UCSD-AML1 (cell line): ENCODE results near the gene HCN2.
A peak's percentile ranks its signal among the peaks of the same experiment; 100 is the strongest.

Source experiments
- DNase-seq: peaks from one replicate; lab custom pipeline; 2025; ENCODE audit not compliant: unreplicated experiment; lab: John Stamatoyannopoulos, UW

The HCN2 gene

DNA sequence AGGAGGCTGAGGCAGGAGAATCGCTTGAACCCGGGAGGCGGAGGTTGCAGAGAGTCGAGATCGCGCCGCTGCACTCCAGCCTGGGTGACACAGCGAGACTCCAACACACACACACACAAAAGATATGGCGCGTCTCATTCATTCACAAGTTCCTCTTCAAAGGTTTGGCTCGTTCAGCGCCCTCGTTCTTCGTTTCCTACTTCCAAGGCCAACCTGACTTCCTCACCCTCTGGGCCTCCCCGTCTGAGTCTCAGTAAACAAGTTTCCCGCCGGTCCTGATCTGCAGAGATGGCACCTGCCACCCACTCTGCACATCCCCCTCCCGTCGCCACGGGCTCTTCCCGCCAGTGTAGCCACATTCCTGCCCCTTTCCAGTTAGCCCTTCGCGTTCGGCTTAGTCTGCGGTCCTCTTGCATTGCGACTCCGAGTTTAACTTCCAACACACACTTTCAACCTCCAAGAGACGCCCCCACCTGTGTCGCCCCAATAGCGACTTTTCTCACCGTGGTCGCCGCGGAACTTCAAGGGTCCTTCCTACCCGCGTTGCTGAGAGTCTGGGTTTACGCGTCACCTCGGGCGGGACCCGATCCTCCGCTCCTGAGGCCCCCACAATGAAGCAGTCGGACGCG, 18.6 kb upstream of the HCN2 start:
- peak; percentile 68 for DNase-seq

DNA sequence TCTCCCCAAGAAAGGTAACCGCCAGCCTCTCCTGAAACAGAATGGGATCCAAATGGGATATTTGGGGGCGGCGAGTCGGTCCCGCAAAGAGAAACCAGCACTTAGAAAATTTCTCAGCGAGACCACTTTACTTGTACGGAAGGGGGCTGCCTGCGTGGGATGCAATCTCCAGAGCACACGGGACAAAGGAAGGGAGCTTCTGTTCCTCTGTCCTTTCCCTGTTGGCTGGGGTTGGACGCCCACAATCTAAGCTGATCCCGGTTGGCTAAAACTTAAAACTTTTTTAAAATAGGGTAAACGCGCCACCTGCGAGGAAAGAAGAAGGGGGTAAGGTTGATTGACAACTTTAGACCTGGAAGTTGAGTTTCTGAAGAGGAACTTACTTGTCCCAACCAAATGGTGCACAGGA, 18.1 kb upstream of the HCN2 start:
- peak; percentile 58 for DNase-seq

DNA sequence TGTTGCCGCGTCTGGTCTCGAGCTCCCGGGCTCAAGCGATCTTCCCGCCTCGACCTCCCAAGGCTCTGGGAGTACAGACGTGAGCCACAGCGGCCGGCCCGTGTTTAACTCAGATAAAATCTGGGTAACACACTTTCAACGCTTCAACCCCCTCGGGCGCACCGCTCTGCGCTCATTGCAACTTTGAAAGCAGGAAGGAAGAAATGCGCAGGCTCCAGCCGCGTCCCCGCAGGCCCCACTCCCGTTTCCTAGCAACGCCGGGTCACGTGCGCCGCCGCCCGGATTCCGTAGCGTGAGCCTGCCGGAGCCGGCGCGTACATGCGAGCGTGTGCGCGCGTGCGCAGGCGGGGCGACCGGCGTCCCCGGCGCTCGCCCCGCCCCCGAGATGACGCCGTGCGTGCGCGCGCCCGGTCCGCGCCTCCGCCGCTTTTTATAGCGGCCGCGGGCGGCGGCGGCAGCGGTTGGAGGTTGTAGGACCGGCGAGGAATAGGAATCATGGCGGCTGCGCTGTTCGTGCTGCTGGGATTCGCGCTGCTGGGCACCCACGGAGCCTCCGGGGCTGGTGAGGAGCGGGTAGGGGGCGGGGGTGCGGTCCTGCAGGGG, 17.4 kb upstream of the HCN2 start, which contains the start of gene BSG:
BSG (plus strand) TSS at position 457 of the 603 bp plus-strand sequence; CDS start at position 496, 39 bp downstream.
- peak; percentile 98 for DNase-seq

DNA sequence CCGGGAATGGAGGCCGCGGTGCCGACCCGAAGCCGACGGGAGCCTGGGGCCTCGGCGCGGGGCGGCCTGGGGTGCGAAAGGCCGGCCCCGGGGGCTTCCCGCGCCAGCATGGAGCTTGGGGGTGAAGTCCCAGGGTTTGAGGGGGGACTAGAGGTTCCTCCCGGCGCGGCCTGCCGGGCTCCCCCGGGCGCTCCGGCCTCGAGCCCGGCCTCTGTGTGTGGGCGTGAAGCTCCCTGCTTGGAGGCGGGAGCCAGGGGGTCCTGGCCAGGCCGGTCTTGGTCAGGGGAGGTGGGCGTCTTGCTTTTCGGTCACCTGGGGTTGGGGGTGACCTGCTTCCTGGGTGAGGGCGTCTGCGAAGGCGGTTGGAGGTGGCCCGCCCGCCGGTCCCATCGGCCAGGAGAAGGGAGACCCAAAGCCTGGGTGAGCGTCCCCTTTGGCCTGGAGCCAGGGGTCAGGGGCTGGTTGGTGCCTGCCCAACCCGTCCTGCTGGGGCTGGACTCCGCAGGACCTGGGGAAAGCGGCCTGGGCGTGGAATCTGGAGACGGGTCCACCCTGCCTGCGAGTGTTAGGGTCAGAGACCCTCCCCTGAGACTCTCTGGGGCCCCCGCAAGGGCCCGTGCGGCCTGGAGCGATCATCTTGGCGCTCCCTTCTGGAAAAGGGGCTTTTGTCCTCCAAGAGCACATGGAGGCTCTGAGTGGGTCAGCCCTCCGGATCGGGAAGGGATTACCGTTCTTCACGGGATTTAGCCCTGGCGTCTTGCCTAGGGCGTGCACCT, 16.8 kb upstream of the HCN2 start:
- peak; percentile 57 for DNase-seq

DNA sequence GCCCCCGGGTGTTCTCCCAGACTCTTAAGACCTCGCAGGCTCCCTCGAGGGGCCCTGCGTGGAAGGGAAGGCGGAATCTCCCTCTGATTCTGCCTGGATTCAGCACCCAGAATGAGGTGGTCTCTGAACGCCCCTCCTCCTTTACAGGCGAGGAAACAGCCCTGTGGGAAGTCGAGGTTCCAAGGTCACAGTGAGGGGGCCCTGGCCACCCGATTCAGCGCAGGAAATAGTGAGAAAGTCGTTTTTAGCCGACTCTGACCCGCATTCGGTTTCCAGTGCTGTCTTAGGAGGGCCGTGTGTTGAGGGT, 16.2 kb upstream of the HCN2 start:
- DNase-seq, result no peak

DNA sequence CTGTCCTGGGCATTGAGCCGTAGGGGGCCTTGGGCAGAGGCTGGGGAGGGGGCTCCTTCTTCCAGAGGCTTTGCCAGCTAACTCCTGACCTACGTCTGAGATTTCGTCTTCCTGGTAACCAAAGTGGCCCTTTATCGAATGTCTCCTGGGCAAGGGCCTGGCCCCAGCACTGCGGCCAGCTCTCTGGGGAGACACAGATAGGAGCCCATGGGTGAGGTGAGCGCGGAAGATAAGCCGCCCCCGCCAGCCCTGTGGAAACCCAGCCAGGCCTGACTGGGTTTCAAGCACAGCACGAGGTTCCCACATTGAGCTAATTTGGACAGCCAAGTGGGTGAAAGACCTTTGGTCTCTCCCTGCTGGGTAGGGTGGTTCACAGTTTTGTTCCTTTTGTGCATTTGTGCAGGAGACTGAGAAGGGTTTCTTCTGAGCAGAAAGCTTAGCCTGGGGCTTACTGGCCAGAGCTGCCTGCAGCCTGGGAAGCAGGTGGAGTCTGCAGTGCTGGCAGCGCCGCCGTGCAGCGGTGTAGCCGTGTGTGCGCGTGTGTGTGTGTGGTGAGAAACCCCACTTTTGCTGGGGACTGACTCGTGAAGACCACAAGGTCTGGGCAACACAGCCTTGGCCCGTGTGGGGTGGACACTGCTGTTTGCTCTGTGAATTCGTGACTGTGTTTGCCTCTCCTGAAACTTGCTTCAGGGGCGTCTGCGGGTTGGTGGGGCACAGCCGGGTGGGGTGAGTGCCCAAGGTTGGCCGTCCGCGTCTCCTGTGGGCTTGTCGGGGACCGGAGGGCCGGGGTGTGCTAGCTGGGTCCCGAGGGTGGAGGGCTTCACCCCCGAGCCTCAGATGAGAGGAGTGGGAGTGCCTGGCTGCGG, 14.8 kb upstream of the HCN2 start:
- DNase-seq, result no peak

DNA sequence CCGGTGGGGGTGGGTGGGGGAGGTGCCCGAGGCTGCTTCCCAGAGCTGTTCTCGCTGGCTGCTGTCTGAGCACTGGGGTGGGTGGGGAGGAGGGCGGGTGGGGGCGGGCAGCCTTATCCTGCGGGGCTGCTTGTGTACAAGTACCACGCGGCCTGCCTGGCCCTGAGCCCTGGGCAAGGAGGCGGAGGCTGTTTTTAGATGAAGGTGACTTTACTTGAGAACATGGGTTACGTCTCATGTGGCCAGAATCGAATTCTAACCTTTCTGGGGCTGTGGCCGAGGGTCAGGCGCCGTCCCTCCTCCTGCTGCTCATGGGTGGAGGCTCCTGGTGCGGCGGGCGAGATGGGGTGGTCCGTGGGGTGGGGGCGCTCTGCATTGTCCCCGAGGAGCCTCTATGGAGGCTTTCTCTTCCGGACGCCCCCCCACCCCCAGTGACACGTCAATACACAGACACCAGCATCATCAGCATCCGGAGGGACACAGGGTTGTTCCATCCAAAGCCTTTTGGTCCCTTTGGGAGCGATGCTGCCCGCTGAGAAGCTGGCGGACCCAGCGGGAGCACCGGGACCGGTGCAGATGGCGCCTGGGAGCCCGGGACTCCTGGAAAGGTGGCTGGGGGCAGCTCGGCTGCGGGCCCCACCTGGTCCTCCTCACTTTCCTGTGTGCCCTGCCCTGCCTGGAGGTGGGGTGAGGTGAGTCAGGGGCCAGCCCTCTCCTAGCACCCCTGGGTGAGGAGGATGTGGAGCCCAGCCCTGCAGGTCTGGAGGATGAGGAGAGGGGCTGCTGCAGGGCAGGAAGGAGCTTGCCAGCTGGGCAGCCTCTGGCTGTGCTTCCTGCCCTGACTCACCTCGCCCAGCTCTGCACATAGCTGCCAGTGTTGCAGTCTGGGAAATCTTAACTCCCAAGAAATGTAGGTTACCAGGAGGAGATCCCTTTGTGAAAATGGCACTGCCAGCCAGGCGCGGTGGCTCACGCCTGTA, 13.9 kb upstream of the HCN2 start:
- peak; percentile 25 for DNase-seq

DNA sequence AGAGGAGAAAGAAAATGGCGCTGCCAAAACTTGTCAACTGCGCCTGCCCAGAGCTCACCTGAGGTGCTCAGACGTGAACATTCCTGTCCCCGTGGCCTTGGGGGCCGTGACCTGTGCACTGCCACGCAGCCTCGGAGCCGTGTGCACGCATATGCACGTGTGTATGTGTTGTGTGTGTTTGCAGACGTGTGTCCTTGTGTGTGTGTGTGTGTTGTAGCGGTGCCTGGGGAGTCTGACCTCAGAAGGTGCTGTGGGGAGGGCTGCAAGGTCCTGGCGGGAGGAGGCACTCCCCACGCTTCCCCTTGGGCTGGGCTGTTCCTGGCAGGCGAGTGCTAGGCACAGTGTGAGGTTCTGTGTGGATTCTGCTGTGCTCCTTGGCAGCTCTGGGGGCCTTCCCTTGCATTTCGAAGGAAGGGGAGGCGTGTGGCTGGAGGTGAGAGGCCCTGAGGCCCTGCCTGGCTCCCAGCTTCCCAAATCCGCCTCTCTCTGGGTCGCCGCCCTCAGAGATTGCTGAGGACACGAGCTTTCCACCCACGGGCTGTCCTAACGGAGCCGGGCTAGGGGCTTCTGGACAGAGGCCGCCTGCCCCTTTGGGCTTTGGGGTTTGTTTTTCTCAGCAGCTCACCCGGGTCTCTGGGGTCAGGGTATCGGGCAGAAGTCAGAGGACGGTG, 12.8 kb upstream of the HCN2 start:
- DNase-seq, result no peak

DNA sequence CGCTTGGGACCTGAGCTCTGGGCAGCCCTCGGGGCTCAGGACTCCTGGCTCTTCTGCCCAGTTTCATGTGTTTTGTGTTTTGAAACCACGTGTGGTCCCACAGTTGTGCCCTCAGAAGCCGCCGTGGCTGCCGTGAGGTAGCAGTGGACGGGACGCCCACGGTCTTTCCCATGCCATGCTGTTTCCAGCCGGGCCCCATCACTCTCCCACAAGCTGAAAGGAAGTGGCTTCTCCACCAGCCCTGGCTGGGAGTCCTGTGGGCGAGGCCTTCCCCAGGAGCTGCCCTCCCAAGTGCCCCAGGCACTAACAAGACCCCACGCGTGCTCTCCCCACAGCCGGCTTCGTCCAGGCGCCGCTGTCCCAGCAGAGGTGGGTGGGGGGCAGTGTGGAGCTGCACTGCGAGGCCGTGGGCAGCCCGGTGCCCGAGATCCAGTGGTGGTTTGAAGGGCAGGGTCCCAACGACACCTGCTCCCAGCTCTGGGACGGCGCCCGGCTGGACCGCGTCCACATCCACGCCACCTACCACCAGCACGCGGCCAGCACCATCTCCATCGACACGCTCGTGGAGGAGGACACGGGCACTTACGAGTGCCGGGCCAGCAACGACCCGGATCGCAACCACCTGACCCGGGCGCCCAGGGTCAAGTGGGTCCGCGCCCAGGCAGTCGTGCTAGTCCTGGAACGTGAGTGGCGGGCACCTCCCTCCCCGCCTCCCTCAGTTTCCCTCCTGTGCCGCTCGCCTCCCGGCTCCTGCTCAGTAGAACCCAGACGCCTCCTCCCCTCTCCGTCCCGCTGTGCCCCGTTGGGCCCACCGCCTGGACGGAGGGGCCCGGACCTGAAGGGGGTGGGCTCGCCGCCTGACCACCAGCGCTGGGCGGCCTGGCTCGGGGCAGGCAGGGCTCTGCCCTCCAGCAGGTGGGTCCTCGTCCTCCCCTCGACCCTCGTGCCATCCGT, 12.0 kb upstream of the HCN2 start:
- DNase-seq, result no peak

DNA sequence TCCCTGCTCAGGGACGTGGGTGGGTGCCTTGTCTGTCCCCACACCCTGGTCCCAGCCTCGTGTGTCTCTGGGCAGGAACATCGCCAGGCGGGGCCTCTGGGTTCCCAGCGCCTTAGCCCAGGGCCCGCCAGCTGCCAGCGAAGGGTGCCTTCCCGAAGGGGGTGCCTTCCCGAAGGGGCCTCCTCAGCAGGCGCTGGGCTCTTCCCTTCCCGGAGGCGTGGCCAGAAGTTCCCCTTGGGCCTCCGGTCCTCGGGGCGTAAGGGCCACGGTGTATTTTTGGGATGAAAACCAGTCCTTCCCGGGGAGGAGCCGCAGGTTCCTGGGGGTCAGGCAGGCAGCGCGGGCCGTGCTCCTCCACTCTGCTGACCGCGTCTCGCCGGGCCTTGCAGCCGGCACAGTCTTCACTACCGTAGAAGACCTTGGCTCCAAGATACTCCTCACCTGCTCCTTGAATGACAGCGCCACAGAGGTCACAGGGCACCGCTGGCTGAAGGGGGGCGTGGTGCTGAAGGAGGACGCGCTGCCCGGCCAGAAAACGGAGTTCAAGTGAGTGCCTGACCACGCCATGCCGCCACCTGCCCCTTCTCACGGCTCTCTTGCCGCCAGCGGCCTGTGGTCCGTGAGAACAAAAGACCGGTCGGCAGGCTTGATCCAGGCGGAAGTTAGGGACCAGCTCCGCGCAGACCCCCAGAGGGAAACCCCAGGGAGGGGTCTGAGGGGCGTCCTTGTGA, 10.4 kb upstream of the HCN2 start:
- DNase-seq, result no peak

DNA sequence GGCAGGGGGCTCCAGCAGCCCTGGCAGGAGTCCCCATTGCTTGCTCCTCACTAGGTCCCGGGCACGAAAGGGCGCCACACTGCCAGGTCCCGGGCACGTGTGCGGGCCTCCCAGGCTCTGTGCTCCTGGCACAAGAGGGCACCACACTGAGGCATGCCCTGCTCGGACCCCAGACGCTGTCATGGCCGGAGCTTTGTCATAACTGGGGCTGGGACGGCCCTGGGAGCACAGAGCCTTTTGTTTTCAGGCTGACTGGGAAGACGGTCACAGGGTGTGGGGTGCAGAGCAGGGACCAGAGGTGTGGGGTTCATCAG, 9.9 kb upstream of the HCN2 start:
- no peak for DNase-seq

DNA sequence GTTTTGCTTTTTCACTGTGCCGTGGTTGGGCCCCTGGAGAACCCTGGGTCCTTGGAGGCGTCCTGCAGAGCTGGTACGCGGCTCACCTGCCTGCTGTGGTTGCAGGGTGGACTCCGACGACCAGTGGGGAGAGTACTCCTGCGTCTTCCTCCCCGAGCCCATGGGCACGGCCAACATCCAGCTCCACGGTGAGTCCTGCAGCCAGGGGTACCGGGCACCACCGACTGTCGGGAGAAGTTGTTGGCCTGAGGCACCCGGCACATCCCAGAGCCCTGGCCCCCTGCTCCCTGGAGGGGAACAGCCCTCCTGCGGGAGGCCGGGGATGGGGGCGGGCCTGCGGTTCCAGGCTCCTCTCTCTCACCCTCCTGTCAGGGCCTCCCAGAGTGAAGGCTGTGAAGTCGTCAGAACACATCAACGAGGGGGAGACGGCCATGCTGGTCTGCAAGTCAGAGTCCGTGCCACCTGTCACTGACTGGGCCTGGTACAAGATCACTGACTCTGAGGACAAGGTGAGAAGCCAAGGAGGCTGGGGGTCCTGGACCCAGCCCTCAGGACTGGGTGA, 9.3 kb upstream of the HCN2 start:
- DNase-seq, result no peak

DNA sequence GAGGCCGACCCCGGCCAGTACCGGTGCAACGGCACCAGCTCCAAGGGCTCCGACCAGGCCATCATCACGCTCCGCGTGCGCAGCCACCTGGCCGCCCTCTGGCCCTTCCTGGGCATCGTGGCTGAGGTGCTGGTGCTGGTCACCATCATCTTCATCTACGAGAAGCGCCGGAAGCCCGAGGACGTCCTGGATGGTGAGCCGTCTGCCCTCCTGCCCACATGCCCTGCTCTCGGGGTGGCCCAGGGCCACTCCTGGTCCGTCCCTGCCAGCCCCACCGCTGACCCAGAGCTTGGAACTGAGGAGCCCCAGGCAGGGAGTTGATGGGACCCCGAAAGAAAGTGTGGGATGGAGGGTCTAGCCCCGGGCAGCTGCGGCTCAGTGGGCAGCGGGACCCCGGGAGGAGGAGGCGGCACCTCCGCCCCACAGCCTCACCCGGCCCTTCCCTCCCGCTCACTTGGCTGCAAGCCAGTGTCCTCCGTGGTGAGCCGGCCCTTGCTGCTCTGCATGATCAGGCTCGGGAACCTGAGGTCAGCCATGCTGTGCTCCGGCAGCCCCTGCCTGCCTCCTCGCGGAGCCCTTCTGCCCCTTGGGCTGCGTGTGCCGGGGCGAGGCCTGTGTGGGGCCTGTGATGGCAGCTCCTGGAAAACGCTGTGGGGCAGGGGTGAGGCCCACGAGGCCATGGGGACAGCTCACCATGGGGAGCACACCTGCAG, 8.1 kb upstream of the HCN2 start:
- no peak for DNase-seq

DNA sequence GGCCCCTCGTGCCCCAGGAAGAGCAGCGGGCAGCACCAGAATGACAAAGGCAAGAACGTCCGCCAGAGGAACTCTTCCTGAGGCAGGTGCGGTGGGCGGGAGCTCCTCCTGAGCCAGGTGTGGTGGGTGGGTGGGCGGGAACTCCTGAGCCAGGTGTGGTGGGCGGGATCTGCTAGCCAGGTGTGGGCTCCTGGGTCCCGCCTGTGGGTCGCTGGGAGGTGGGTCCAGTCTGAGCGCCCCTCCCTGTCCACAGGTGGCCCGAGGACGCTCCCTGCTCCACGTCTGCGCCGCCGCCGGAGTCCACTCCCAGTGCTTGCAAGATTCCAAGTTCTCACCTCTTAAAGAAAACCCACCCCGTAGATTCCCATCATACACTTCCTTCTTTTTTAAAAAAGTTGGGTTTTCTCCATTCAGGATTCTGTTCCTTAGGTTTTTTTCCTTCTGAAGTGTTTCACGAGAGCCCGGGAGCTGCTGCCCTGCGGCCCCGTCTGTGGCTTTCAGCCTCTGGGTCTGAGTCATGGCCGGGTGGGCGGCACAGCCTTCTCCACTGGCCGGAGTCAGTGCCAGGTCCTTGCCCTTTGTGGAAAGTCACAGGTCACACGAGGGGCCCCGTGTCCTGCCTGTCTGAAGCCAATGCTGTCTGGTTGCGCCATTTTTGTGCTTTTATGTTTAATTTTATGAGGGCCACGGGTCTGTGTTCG, 7.0 kb upstream of the HCN2 start:
- no peak for DNase-seq

DNA sequence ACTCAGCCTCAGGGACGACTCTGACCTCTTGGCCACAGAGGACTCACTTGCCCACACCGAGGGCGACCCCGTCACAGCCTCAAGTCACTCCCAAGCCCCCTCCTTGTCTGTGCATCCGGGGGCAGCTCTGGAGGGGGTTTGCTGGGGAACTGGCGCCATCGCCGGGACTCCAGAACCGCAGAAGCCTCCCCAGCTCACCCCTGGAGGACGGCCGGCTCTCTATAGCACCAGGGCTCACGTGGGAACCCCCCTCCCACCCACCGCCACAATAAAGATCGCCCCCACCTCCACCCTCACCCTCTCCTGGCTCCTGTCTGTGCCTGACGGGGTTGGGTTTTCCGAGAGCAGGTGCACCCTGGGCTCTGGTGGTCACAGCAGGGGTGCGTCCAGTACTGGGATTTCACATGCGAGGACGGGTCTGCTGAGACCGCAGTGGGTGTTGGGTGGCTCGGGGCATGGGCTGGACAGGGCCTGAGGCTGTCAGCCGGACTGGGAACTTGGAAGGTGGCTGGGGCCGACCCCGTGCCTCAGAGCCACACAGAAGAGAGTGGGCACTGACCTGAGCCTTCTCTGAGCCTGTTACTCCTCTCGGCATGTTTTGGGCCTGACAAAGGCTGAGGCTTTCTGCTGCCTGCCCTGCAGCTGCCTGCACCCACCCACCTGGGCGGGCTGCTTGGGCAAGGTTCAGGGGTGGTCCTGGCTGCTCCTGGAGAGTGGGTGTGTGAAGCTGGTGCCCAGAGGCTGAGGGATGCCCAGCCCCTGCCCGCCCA, 6.3 kb upstream of the HCN2 start:
- DNase-seq, result no peak

DNA sequence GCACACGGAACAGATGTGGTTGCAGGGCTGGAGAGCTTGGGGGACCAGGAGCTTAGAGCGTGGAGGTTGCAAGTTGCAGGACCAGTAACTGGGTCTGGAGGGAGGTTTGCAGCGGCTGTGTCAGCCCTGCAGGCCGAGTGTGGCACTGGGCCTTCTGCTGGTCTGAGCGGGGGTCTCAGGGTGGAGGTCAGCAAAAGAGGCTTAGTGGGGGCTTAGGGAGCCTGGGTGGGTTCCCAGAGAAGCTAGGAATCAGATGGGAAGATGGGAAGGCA, 5.8 kb upstream of the HCN2 start:
- DNase-seq, result no peak
